GM11168 (cell line): ENCODE measurements around the gene PHF21A.
"Not testable (repeated sequence)": the region's sequence is repeated elsewhere in the genome, so short reads cannot be mapped to it uniquely, and the experiment has no call there.

Experiments used
- in situ Hi-C: fragments of 300-500 bp; cut with MboI; formaldehyde crosslinking; loops from one replicate; pipeline ENCODE4 v1.12.0; 2022; ENCODE audit warnings: low sequenced_read_pairs; ENCODE audit not compliant: unreplicated experiment

Gene PHF21A

GRCh38 chr11:45910623-45911022, 210.6 kb downstream of the PHF21A start:
- in situ Hi-C loops: no loop called here

GRCh38 chr11:45909594-45910475, 211.4 kb downstream of the PHF21A start:
- in situ Hi-C loops: no loop called here

GRCh38 chr11:45907911-45908370, 213.3 kb downstream of the PHF21A start:
- in situ Hi-C loops: no loop called here

GRCh38 chr11:45906965-45907611, 214.2 kb downstream of the PHF21A start, which contains the start of gene FREY1:
FREY1 (minus strand) TSS chr11:45907271; CDS start chr11:45907245, 26 bp downstream.
- in situ Hi-C loops: no loop called here

- in situ Hi-C loops: no loop called here
Observed at GRCh38 chr11:45906096-45906682, 215.1 kb downstream of the PHF21A start.

- in situ Hi-C loops: not testable (repeated sequence)
Observed at GRCh38 chr11:45905576-45905975, 215.7 kb downstream of the PHF21A start.

GRCh38 chr11:45905095-45905494, 216.2 kb downstream of the PHF21A start:
- in situ Hi-C loops: no loop called here

- in situ Hi-C loops: no loop called here
Observed at GRCh38 chr11:45904309-45904915, 216.8 kb downstream of the PHF21A start.

GRCh38 chr11:45902452-45903380, 218.5 kb downstream of the PHF21A start:
- in situ Hi-C loops: no loop called here

- in situ Hi-C loops: no loop called here
Observed at GRCh38 chr11:45901626-45902025, 219.6 kb downstream of the PHF21A start.

GRCh38 chr11:45900916-45901617, 220.2 kb downstream of the PHF21A start:
- in situ Hi-C loops: no loop called here

GRCh38 chr11:45900175-45900800, 221.0 kb downstream of the PHF21A start:
- in situ Hi-C loops: not testable (repeated sequence)

- in situ Hi-C loops: no loop called here
Observed at GRCh38 chr11:45899448-45900174, 221.6 kb downstream of the PHF21A start.

- in situ Hi-C loops: no loop called here
Observed at GRCh38 chr11:45899086-45899447, 222.2 kb downstream of the PHF21A start.

GRCh38 chr11:45897556-45897955, 223.7 kb downstream of the PHF21A start:
- in situ Hi-C loops: no loop called here

- in situ Hi-C loops: no loop called here
Observed at GRCh38 chr11:45896422-45896984, 224.8 kb downstream of the PHF21A start.

- in situ Hi-C loops: no loop called here
Observed at GRCh38 chr11:45895553-45896259, 225.5 kb downstream of the PHF21A start.
